Mucosa of rectum (tissue), 2 donors: ENCODE results near the gene CLDN14.

Experiments
- H3K27ac ChIP-seq, 2 donors: one replicate each; pipeline ENCODE4 v1.7.0; 2013; ENCODE audit warnings: inconsistent platforms in 2 of 2, low read depth in 2 of 2, low read length in 2 of 2
- H3K27me3 ChIP-seq, 2 donors: one replicate each; pipeline ENCODE4 v1.7.0; 2013; ENCODE audit warnings: low read length in 2 of 2; ENCODE audit not compliant: control insufficient read depth in 2 of 2, insufficient read depth in 2 of 2
- H3K36me3 ChIP-seq, 2 donors: one replicate each; pipeline ENCODE4 v1.7.0; 2013; ENCODE audit warnings: low read length in 2 of 2; ENCODE audit not compliant: control insufficient read depth in 2 of 2, insufficient read depth in 2 of 2
- H3K4me1 ChIP-seq, 2 donors: one replicate each; pipeline ENCODE4 v1.7.0; 2013; ENCODE audit warnings: low read length in 2 of 2, mild to moderate bottlenecking in 1 of 2; ENCODE audit not compliant: control insufficient read depth in 2 of 2, insufficient read depth in 2 of 2
- H3K4me3 ChIP-seq, 2 donors: one replicate each; pipeline ENCODE4 v1.7.0; 2013; ENCODE audit warnings: low read length in 2 of 2
- H3K9ac ChIP-seq, 2 donors: one replicate each; pipeline ENCODE4 v1.7.0; 2013; ENCODE audit warnings: low read length in 2 of 2, low read depth in 1 of 2, mild to moderate bottlenecking in 1 of 2
- H3K9me3 ChIP-seq, 2 donors: one replicate each; pipeline ENCODE4 v1.7.0; 2013; ENCODE audit warnings: low read length in 2 of 2; ENCODE audit not compliant: control insufficient read depth in 2 of 2
- donor health status: healthy.
- donor health status: Normal muscosa, but diverticular disease.

CLDN14 gene

GRCh38 chr21:36502365-36502764 is 22.4 kb upstream of the CLDN14 start:
- Histone ChIP-seq H3K27ac (no peak overlapping the region), H3K27me3 (peaks cover 0 to 10% of the 10 kb centered on the region in 2 donors), H3K36me3 (no peaks in the 10 kb centered on the region), H3K9ac (no peak overlapping the region), H3K4me3 (no peak overlapping the region), H3K4me1 (peaks cover 0 to 7% of the 10 kb centered on the region in 2 donors), H3K9me3 (no peaks in the 10 kb centered on the region)

GRCh38 chr21:36501589-36501892 is 21.6 kb upstream of the CLDN14 start:
- Histone ChIP-seq H3K27me3 (peaks cover 0 to 10% of the 10 kb centered on the region in 2 donors), H3K27ac (no peak overlapping the region), H3K4me1 (peaks cover 0 to 7% of the 10 kb centered on the region in 2 donors), H3K9me3 (no peaks in the 10 kb centered on the region), H3K36me3 (no peaks in the 10 kb centered on the region), H3K9ac (no peak overlapping the region), H3K4me3 (no peak overlapping the region)

GRCh38 chr21:36499578-36500471 is 19.9 kb upstream of the CLDN14 start:
- H3K27ac ChIP-seq = no peak overlapping the region
- peak overlapping the region in 1 of 2 donors; percentile 13 for H3K4me3 ChIP-seq
- no peak overlapping the region for H3K9ac ChIP-seq
- H3K36me3 ChIP-seq = no peaks in the 10 kb centered on the region
- H3K9me3 ChIP-seq = no peaks in the 10 kb centered on the region
- peaks cover 0 to 7% of the 10 kb centered on the region in 2 donors for H3K4me1 ChIP-seq
- H3K27me3 ChIP-seq = peaks cover 0 to 4% of the 10 kb centered on the region in 2 donors

GRCh38 chr21:36494557-36494956 is 14.6 kb upstream of the CLDN14 start:
- H3K4me3 ChIP-seq = no peak overlapping the region
- H3K9ac ChIP-seq = no peak overlapping the region
- H3K4me1 ChIP-seq = peaks cover 0 to 14% of the 10 kb centered on the region in 2 donors
- no peaks in the 10 kb centered on the region for H3K9me3 ChIP-seq
- no peak overlapping the region for H3K27ac ChIP-seq
- H3K36me3 ChIP-seq = no peaks in the 10 kb centered on the region
- H3K27me3 ChIP-seq = no peaks in the 10 kb centered on the region

- peaks cover 0 to 15% of the 10 kb centered on the region in 2 donors for H3K4me1 ChIP-seq
- H3K27ac ChIP-seq = peak overlapping the region in 1 of 2 donors; percentile 3
- peak overlapping the region; percentile 19 to 27 for H3K4me3 ChIP-seq
- no peak overlapping the region for H3K9ac ChIP-seq
- H3K9me3 ChIP-seq = no peaks in the 10 kb centered on the region
- no peaks in the 10 kb centered on the region for H3K36me3 ChIP-seq
- no peaks in the 10 kb centered on the region for H3K27me3 ChIP-seq
Observed at GRCh38 chr21:36491209-36491910, 11.4 kb upstream of the CLDN14 start.

- Histone ChIP-seq H3K27me3 (no peaks in the 10 kb centered on the region), H3K4me3 (no peak overlapping the region), H3K36me3 (no peaks in the 10 kb centered on the region), H3K9ac (no peak overlapping the region), H3K9me3 (no peaks in the 10 kb centered on the region), H3K27ac (no peak overlapping the region), H3K4me1 (peaks cover 0 to 15% of the 10 kb centered on the region in 2 donors)
Observed at GRCh38 chr21:36489776-36490165, 9.8 kb upstream of the CLDN14 start.

GRCh38 chr21:36489103-36489775 is 9.3 kb upstream of the CLDN14 start:
- Histone ChIP-seq H3K36me3 (no peaks in the 10 kb centered on the region), H3K27me3 (no peaks in the 10 kb centered on the region), H3K4me3 (no peak overlapping the region), H3K4me1 (peaks cover 0 to 15% of the 10 kb centered on the region in 2 donors), H3K9me3 (no peaks in the 10 kb centered on the region), H3K9ac (no peak overlapping the region), H3K27ac (no peak overlapping the region)

- no peaks in the 10 kb centered on the region for H3K36me3 ChIP-seq
- H3K27ac ChIP-seq = no peak overlapping the region
- H3K27me3 ChIP-seq = no peaks in the 10 kb centered on the region
- H3K9me3 ChIP-seq = no peaks in the 10 kb centered on the region
- H3K9ac ChIP-seq = no peak overlapping the region
- H3K4me1 ChIP-seq = peaks cover 0 to 15% of the 10 kb centered on the region in 2 donors
- no peak overlapping the region for H3K4me3 ChIP-seq
Observed at GRCh38 chr21:36487641-36488307, 7.9 kb upstream of the CLDN14 start.

GRCh38 chr21:36486246-36486645 is 6.3 kb upstream of the CLDN14 start:
- no peak overlapping the region for H3K9ac ChIP-seq
- H3K36me3 ChIP-seq = no peaks in the 10 kb centered on the region
- H3K4me3 ChIP-seq = no peak overlapping the region
- H3K27me3 ChIP-seq = no peaks in the 10 kb centered on the region
- H3K4me1 ChIP-seq = peaks cover 0 to 8% of the 10 kb centered on the region in 2 donors
- no peak overlapping the region for H3K27ac ChIP-seq
- H3K9me3 ChIP-seq = no peaks in the 10 kb centered on the region
